ENCODE measurements around the gene VSIG10.

VSIG10 gene

GRCh38 chr12:118017926-118018325 is 85.9 kb downstream of the VSIG10 start:
- Histone ChIP-seq H3F3A (ENCODE audit: insufficient read depth) (no peaks in the 10 kb centered on the region), H3K27ac (ENCODE audit: low read depth, low read length) (no peak overlapping the region), H3K9me2 (replicated peaks; ENCODE audit: insufficient read depth, low read length) (no peaks in the 10 kb centered on the region), H3K9me3 (ENCODE audit: insufficient read depth, low read length) (no peaks in the 10 kb centered on the region), H3K79me2 (ENCODE audit: insufficient read depth, low read length) (peaks cover 28% of the 10 kb centered on the region), H3K9ac (ENCODE audit: low read length) (peak overlapping the region; percentile 83), H3K27me3 (ENCODE audit: low read length) (no peaks in the 10 kb centered on the region), H3K4me2 (ENCODE audit: low read depth, low read length, poor library complexity, severe bottlenecking) (peak overlapping the region; percentile 79), H2AFZ (ENCODE audit: low read depth, low read length, severe bottlenecking) (no peak overlapping the region), H3K36me3 (ENCODE audit: low read length) (peaks cover 21% of the 10 kb centered on the region), H4K20me1 (ENCODE audit: low read depth, low read length) (peaks cover 2% of the 10 kb centered on the region; the same call in 1 of the 2 replicates), H3K4me3 (ENCODE audit: insufficient read depth, low read length, poor library complexity, severe bottlenecking) (peak overlapping the region; percentile 66)
- no peak for TF ChIP-seq EZH2phosphoT487 (conservative IDR thresholded peaks at IDR 0.05; ENCODE audit: low read length)

- H3K36me3 ChIP-seq (ENCODE audit: low read length), result peaks cover 21% of the 10 kb centered on the region
- H3K9ac ChIP-seq (ENCODE audit: low read length), result peak within 1 kb of the TSS; percentile 83
- H3K27me3 ChIP-seq (ENCODE audit: low read length), result no peaks in the 10 kb centered on the region
- no peaks in the 10 kb centered on the region for H3K9me2 ChIP-seq (replicated peaks; ENCODE audit: insufficient read depth, low read length)
- peak within 1 kb of the TSS; percentile 76 for H2AFZ ChIP-seq (ENCODE audit: low read depth, low read length, severe bottlenecking)
- H3K79me2 ChIP-seq (ENCODE audit: insufficient read depth, low read length), result peaks cover 28% of the 10 kb centered on the region
- peak within 1 kb of the TSS; percentile 40; the same call in 1 of the 2 replicates for H3K27ac ChIP-seq (ENCODE audit: low read depth, low read length)
- peak within 1 kb of the TSS; percentile 66 for H3K4me3 ChIP-seq (ENCODE audit: insufficient read depth, low read length, poor library complexity, severe bottlenecking)
- no peak for TF ChIP-seq CTCF (IDR thresholded peaks at IDR 0.05; ENCODE audit: insufficient read depth, low read length, poor library complexity, severe bottlenecking)
- no peak for TF ChIP-seq EZH2phosphoT487 (conservative IDR thresholded peaks at IDR 0.05; ENCODE audit: low read length)
- no peaks in the 10 kb centered on the region for H3K9me3 ChIP-seq (ENCODE audit: insufficient read depth, low read length)
- peak within 1 kb of the TSS; percentile 79 for H3K4me2 ChIP-seq (ENCODE audit: low read depth, low read length, poor library complexity, severe bottlenecking)
- no peaks in the 10 kb centered on the region for H3F3A ChIP-seq (ENCODE audit: insufficient read depth)
- H4K20me1 ChIP-seq (ENCODE audit: low read depth, low read length), result peaks cover 2% of the 10 kb centered on the region; the same call in 1 of the 2 replicates
Observed at GRCh38 chr12:118016424-118017264, 87.2 kb downstream of the VSIG10 start, which contains the start of gene RFC5. TSS of gene RFC5 (plus strand) at chr12:118016703. CDS start at chr12:118016828, 125 bp downstream.

- Histone ChIP-seq H3F3A (ENCODE audit: insufficient read depth) (no peaks in the 10 kb centered on the region), H3K9me3 (ENCODE audit: insufficient read depth, low read length) (no peaks in the 10 kb centered on the region), H3K9ac (ENCODE audit: low read length) (peak overlapping the region; percentile 83; the same call in 1 of the 2 replicates), H3K9me2 (replicated peaks; ENCODE audit: insufficient read depth, low read length) (no peaks in the 10 kb centered on the region), H4K20me1 (ENCODE audit: low read depth, low read length) (peaks cover 2% of the 10 kb centered on the region; the same call in 1 of the 2 replicates), H3K79me2 (ENCODE audit: insufficient read depth, low read length) (peaks cover 28% of the 10 kb centered on the region), H3K4me3 (ENCODE audit: insufficient read depth, low read length, poor library complexity, severe bottlenecking) (no peak overlapping the region), H3K36me3 (ENCODE audit: low read length) (peaks cover 20% of the 10 kb centered on the region), H3K4me2 (ENCODE audit: low read depth, low read length, poor library complexity, severe bottlenecking) (peak overlapping the region; percentile 79), H3K27ac (ENCODE audit: low read depth, low read length) (no peak overlapping the region), H3K27me3 (ENCODE audit: low read length) (no peaks in the 10 kb centered on the region), H2AFZ (ENCODE audit: low read depth, low read length, severe bottlenecking) (no peak overlapping the region)
- TF ChIP-seq EZH2phosphoT487 (conservative IDR thresholded peaks at IDR 0.05; ENCODE audit: low read length), result no peak
- TF ChIP-seq CTCF (IDR thresholded peaks at IDR 0.05; ENCODE audit: insufficient read depth, low read length, poor library complexity, severe bottlenecking), result no peak
Observed at GRCh38 chr12:118015944-118016343, 87.9 kb downstream of the VSIG10 start.

- H4K20me1 ChIP-seq (ENCODE audit: low read depth, low read length), result peaks cover 2% of the 10 kb centered on the region; the same call in 1 of the 2 replicates
- no peak overlapping the region for H3K4me2 ChIP-seq (ENCODE audit: low read depth, low read length, poor library complexity, severe bottlenecking)
- no peaks in the 10 kb centered on the region for H3F3A ChIP-seq (ENCODE audit: insufficient read depth)
- H3K9ac ChIP-seq (ENCODE audit: low read length), result no peak overlapping the region
- peaks cover 28% of the 10 kb centered on the region for H3K79me2 ChIP-seq (ENCODE audit: insufficient read depth, low read length)
- no peak overlapping the region for H2AFZ ChIP-seq (ENCODE audit: low read depth, low read length, severe bottlenecking)
- no peaks in the 10 kb centered on the region for H3K27me3 ChIP-seq (ENCODE audit: low read length)
- H3K27ac ChIP-seq (ENCODE audit: low read depth, low read length), result no peak overlapping the region
- TF ChIP-seq CTCF (IDR thresholded peaks at IDR 0.05; ENCODE audit: insufficient read depth, low read length, poor library complexity, severe bottlenecking) (no peak), EZH2phosphoT487 (conservative IDR thresholded peaks at IDR 0.05; ENCODE audit: low read length) (no peak)
- no peaks in the 10 kb centered on the region for H3K9me2 ChIP-seq (replicated peaks; ENCODE audit: insufficient read depth, low read length)
- no peaks in the 10 kb centered on the region for H3K9me3 ChIP-seq (ENCODE audit: insufficient read depth, low read length)
- H3K36me3 ChIP-seq (ENCODE audit: low read length), result peaks cover 13% of the 10 kb centered on the region
- H3K4me3 ChIP-seq (ENCODE audit: insufficient read depth, low read length, poor library complexity, severe bottlenecking), result no peak overlapping the region
Observed at GRCh38 chr12:118015306-118015705, 88.5 kb downstream of the VSIG10 start.
